Measurements from ENCODE around the gene ZFAND3. TPM values are rescaled to one million over a fixed set of nuclear protein-coding genes. Genes with fewer than 3 reads are reported as not detected.
"Not testable (repeated sequence)": the region's sequence is repeated elsewhere in the genome, so short reads cannot be mapped to it uniquely, and the experiment has no call there.

Gene ZFAND3
- polyA plus RNA-seq, 2 of the 4 experiments (the other 2 are of a cell fraction) = 12.0 to 50.0 TPM

- Histone ChIP-seq H3K27ac (no peak overlapping the region), H3K9me3 (no peaks in the 10 kb centered on the region), H3K4me3 (no peak overlapping the region), H3K4me2 (no peak overlapping the region), H3K4me1 (peaks cover 10% of the 10 kb centered on the region; the same call in 2 of the 3 replicates)
- TF ChIP-seq RCOR1 (IDR thresholded peaks at IDR 0.05; ENCODE audit: low read depth, low read length) = no peak
- no peak for TF ChIP-seq RNF2 (IDR thresholded peaks at IDR 0.05; ENCODE audit: borderline replicate concordance, low read depth)
- no peak for TF ChIP-seq HEYL (CRISPR knock-in tag; IDR thresholded peaks at IDR 0.05)
- TF ChIP-seq NFE2L2 (conservative IDR thresholded peaks at IDR 0.05; ENCODE audit: low read length) = no peak
- TF ChIP-seq FOSB (CRISPR knock-in tag; IDR thresholded peaks at IDR 0.05) = no peak
- no peak for TF ChIP-seq HOXA7 (CRISPR knock-in tag; IDR thresholded peaks at IDR 0.05)
- TF ChIP-seq MAZ (IDR thresholded peaks at IDR 0.05; ENCODE audit: borderline replicate concordance, low read depth, low read length) = no peak
- TF ChIP-seq KDM1A (IDR thresholded peaks at IDR 0.05; ENCODE audit: low read depth) = no peak
- DNase-seq (ENCODE audit: low read depth in 1 of 2, low spot score in 1 of 2) = no peak
- no peak for ATAC-seq
- WGBS (ENCODE audit: missing lambda C conversion rate) = 80% methylated on average over 4 of the region's 4 CpGs
- FAIRE-seq = no peak
- POLR2A ChIA-PET = interaction anchor here (0.7 kb wide), 1 partner anchor 42 kb away, joined by 3 read pairs; no protein-coding TSS in a partner anchor
- CTCF ChIA-PET = interaction anchor here (0.7 kb wide), 1 partner anchor 523 kb away, joined by 3 read pairs; no protein-coding TSS in a partner anchor
Observed at GRCh38 chr6:38047562-38047961, 228.0 kb downstream of the ZFAND3 start.

GRCh38 chr6:38049861-38050397 lies 230.4 kb downstream of the ZFAND3 start:
- peaks cover 10% of the 10 kb centered on the region; the same call in 2 of the 3 replicates for H3K4me1 ChIP-seq
- H3K27ac ChIP-seq; CTCF ChIA-PET; H3K4me3 ChIP-seq; ATAC-seq; POLR2A ChIA-PET; FAIRE-seq; H3K4me2 ChIP-seq; DNase-seq (ENCODE audit: low read depth in 1 of 2, low spot score in 1 of 2); H3K9me3 ChIP-seq: not testable (repeated sequence)
- WGBS (ENCODE audit: missing lambda C conversion rate) = 93% methylated on average over 8 of the region's 9 CpGs

GRCh38 chr6:38051819-38052434 lies 232.4 kb downstream of the ZFAND3 start:
- ChIA-PET CTCF (interaction anchor here (0.8 kb wide), 1 partner anchor 10 kb away, joined by 3 read pairs; no protein-coding TSS in a partner anchor), POLR2A (no interaction called here)
- FAIRE-seq (no peak), DNase-seq (ENCODE audit: low read depth in 1 of 2, low spot score in 1 of 2) (no peak), ATAC-seq (no peak)
- H3K4me3 ChIP-seq = no peak overlapping the region
- TF ChIP-seq MAFK (IDR thresholded peaks at IDR 0.05; ENCODE audit: partially characterized antibody) = no peak
- TF ChIP-seq CHD4 (IDR thresholded peaks at IDR 0.05; ENCODE audit: borderline replicate concordance) = no peak
- TF ChIP-seq PHF8 (IDR thresholded peaks at IDR 0.05; ENCODE audit: borderline replicate concordance, low read depth) = no peak
- no peak for TF ChIP-seq SMC3 (IDR thresholded peaks at IDR 0.05)
- TF ChIP-seq EHF (CRISPR knock-in tag; IDR thresholded peaks at IDR 0.05) = no peak
- TF ChIP-seq HOXB13 (CRISPR knock-in tag; IDR thresholded peaks at IDR 0.05; ENCODE audit: low read depth) = no peak
- TF ChIP-seq HDAC2 (IDR thresholded peaks at IDR 0.05) = no peak
- TF ChIP-seq SREBF2 (IDR thresholded peaks at IDR 0.05) = no peak
- no peak for TF ChIP-seq EHMT2 (IDR thresholded peaks at IDR 0.05; ENCODE audit: low read depth)
- no peak for TF ChIP-seq CHD2 (IDR thresholded peaks at IDR 0.05; ENCODE audit: low read length, partially characterized antibody)
- TF ChIP-seq JUN (IDR thresholded peaks at IDR 0.05) = no peak
- no peak for TF ChIP-seq POLR2A (IDR thresholded peaks at IDR 0.05; ENCODE audit: low read length)
- TF ChIP-seq E2F6 (IDR thresholded peaks at IDR 0.05; ENCODE audit: borderline replicate concordance, low read depth) = no peak
- no peak for TF ChIP-seq KDM1A (IDR thresholded peaks at IDR 0.05; ENCODE audit: low read depth)
- no peak for TF ChIP-seq HES2 (IDR thresholded peaks at IDR 0.05)
- TF ChIP-seq EP300 (IDR thresholded peaks at IDR 0.05) = no peak
- 96% methylated on average over 1 of the region's 1 CpG for WGBS (ENCODE audit: missing lambda C conversion rate)
- peaks cover 10% of the 10 kb centered on the region; the same call in 2 of the 3 replicates for H3K4me1 ChIP-seq
- peak overlapping the region; percentile 12; the same call in 1 of the 3 replicates for H3K4me2 ChIP-seq
- no peaks in the 10 kb centered on the region for H3K9me3 ChIP-seq
- H3K27ac ChIP-seq = no peak overlapping the region

Measured in A549 (cell line).